Measurements from ENCODE around the gene KIFC1.
A peak's percentile ranks its signal among the peaks of the same experiment; 100 is the strongest.

Gene KIFC1

DNA sequence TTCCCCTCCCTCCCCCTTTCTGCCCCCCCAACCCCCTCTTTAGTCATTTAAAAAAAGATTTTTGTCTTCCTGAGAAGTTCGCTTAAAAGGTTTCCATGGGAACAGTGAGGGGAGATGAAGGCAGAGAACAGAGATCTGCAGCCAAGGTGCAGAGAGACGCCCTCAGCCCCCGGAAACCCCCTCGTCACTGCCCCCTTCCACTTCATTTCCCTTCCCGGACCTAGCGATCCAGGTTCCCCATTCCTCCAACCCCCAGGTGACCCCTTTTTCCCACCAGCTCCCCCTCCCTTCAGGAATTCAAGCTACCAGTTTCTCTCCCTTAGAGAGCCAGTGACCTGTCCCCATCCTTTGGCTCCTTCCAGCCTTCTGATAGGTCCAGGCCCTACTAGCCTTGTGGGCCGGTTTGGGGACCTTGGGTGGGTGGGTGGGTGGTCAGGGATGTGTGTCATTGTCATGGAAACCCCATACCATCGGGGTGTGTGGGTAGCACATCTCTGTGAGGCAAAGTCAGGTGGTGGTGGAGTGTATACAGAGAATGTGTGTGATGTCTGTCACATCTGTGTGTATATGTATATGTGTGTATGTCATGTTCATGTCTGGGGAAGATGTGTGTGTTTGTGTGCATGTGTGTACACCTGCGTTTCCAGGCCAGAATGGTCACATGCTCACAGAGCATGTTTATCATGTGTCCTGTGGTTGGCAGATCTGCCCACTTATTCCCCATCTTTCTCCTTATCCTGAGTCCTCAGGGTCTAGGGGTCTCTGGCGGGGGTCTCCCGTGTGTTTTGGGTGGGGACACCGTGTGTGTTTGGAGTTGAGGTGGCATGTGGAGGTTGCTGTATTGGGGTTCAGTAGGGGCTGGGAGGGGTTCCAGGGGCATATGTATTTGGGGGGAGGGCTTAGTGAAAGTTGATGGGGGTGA, 35.2 kb downstream of the KIFC1 start:
- DNase-seq (ENCODE audit: low read depth, low spot score) = no peak

- no peak for DNase-seq (ENCODE audit: low read depth, low spot score)
Observed at GRCh38 chr6:33427585-33428223, 36.1 kb downstream of the KIFC1 start.

DNA sequence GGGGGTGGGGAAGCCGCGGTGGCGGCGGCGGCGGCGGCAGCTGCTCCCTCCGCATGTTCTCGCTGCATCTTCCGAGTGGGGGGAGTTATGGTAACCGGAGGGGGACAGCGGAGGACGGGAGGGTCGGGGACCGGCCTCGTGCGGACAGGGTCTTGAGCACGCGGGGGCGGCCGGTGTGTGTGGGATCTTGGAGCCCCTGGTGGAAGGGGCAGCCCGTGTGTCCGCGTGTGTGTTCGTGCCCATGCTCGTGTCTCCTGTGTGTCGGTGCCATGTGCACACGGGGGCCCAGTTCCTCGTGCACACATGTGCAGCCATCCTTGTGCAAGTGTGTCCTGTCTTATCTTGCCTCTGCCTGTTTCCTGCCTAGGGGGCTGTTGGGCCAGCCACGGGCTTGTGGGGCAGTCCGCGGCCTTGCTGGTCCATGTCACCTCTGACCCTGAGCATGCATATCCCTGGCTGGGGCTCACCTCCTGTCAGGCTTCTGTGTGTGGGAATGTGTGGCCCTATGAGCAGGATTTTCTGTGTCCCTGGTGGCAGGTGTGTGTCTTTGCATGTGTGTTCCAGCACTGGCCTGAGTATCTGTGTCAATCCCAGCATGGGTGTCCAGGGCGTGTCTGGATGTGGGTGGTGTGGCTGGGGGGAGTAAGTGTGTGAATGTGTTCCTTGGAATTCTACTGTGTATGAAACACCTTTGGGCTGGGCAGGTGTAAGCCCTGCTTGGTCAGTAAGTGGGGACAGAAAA, 36.8 kb downstream of the KIFC1 start:
- no peak for DNase-seq (ENCODE audit: low read depth, low spot score)

DNA sequence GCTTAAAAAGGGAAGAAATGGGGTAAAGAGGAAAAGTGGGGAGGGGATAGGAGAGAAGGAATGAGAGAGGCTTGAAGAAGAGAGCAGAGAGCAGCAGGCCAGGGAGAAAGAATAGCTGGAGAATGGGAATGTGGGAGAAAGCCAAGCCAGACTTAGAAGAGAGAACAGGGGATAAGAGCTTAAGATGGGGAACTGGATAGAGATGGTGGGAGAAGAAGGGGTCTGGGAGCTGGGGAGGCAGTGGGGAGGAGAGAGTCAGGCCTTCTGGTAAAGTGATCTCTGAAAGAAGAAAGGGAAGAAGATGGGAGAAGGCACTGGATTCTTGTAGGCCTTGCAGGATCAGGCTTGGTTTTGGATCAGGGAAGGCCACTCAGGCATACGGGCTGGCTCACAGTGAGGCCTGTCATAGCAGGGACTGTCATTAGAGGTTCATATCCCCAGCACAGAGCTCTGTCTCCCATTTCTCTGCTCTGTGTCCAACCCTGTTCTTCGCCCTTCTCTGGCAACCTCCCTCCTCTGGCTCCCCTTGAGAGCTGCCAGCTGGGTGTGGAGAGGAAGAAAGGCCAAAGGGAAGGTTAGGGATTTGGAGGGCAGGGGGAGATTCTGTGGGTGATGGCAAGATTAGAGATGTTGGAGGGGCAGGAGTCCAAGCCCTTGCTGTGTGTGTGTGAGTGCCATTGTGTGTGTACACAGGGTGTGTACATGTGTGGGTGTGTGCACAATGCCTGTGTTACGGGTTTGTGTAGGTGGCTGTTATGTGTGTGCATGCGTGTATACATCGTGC, 37.5 kb downstream of the KIFC1 start:
- DNase-seq (ENCODE audit: low read depth, low spot score) = no peak

DNA sequence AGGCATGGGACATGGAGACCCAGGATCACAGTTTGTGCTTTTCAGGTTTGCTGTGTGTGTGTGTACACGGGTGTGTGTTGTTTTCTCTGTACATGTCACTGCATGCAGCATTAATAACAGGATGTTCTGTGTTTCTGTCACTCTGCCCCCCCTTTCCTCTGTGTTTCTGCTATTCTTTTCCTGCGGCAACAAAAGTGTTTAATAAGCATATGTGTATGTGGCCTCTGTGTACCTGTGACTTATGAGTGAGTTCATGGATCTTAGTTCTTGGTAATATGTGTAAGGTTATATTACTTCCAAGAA, 38.1 kb downstream of the KIFC1 start:
- DNase-seq (ENCODE audit: low read depth, low spot score) = no peak

DNA sequence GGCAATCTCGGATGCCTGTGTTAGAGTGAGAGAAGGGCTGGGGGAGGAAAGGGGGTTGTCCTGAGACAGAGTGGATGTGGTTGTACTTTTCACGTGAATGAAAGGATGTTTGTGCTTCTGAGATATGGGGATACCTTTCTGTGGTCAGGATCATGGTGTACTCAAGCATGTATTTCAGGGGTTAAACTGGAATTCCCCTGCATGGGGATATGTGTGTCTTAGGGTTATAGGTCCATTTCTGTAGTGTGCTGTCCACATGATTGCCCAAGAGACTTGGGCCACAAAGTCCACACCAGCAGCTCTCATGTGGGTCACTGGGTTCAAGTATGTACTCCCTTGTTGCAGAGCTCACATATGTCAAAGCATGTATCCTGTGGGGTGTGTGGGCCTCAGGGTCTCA, 38.7 kb downstream of the KIFC1 start:
- no peak for DNase-seq (ENCODE audit: low read depth, low spot score)

DNA sequence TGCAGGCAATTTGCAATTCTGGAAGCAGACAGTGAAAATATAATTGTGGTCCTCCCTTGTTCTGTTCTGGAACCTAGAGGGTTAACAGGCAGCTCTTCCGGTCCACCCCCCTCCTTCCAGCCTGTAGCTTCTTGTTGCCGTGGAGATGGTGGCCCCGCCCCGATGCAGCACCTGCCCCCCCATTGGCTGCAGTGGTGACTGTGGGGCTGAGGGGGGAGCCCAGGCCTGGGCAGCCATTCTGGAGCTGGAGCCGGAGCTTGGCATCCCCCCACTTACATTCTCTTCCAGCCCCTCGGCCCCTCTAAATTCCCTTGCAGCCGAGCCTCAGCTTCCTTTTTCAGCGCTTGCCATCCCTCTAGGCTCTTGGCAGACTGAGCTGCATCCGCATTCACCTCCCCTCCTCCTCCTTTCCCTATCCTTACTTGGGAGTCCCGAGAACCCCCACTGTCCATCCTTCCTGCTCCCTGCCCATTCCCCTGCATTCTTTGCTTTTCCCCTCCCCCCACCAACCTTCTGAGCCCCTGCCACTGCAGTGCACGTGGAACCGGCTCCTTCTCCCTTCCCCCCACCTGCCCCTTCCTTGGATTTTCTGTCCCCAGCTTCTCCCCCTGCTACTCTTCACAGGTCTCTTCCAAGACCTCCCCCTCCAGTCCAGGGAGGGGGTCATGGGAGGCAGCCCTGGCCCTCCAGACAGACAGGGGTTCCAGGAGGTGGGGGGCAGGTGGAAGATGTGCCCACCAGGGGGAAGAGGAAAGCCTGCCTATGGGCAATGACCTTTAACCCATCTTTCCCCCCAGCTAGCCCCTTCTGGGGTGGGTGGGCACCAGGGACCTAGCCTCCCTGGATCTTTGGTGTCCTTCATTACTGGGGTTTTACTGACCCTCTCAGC, 39.6 kb downstream of the KIFC1 start:
- DNase-seq (ENCODE audit: low read depth, low spot score) = peak; percentile 72

- DNase-seq (ENCODE audit: low read depth, low spot score) = no peak
Observed at GRCh38 chr6:33431880-33432541, 40.4 kb downstream of the KIFC1 start.

- DNase-seq (ENCODE audit: low read depth, low spot score) = no peak
Observed at GRCh38 chr6:33432546-33432945, 40.9 kb downstream of the KIFC1 start.

- DNase-seq (ENCODE audit: low read depth, low spot score) = no peak
Observed at GRCh38 chr6:33433001-33433543, 41.4 kb downstream of the KIFC1 start.

GRCh38 chr6:33433544-33434191, 42.0 kb downstream of the KIFC1 start:
- no peak for DNase-seq (ENCODE audit: low read depth, low spot score)

DNA sequence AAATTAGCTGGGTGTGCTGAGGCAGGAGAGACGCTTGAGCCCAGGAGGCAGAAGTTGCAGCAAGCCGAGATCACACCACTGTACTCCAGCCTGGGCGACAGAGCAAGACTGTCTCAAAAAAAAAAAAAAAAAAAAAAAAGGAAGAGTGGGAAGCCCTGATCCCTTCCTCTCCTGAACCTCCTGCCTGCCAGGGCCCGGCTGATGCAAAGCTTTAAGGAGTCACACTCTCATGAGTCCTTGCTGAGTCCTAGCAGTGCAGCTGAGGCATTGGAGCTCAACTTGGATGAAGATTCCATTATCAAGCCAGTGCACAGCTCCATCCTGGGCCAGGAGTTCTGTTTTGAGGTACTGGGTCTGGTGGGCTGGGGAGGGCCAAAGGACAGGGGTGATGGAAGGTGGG, 43.3 kb downstream of the KIFC1 start:
- DNase-seq (ENCODE audit: low read depth, low spot score) = no peak

DNA sequence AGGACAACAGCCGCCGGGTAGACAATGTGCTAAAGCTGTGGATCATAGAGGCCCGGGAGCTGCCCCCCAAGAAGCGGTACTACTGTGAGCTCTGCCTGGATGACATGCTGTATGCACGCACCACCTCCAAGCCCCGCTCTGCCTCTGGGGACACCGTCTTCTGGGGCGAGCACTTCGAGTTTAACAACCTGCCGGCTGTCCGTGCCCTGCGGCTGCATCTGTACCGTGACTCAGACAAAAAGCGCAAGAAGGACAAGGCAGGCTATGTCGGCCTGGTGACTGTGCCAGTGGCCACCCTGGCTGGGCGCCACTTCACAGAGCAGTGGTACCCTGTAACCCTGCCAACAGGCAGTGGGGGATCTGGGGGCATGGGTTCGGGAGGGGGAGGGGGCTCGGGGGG, 46.0 kb downstream of the KIFC1 start:
- no peak for DNase-seq (ENCODE audit: low read depth, low spot score)

DNA sequence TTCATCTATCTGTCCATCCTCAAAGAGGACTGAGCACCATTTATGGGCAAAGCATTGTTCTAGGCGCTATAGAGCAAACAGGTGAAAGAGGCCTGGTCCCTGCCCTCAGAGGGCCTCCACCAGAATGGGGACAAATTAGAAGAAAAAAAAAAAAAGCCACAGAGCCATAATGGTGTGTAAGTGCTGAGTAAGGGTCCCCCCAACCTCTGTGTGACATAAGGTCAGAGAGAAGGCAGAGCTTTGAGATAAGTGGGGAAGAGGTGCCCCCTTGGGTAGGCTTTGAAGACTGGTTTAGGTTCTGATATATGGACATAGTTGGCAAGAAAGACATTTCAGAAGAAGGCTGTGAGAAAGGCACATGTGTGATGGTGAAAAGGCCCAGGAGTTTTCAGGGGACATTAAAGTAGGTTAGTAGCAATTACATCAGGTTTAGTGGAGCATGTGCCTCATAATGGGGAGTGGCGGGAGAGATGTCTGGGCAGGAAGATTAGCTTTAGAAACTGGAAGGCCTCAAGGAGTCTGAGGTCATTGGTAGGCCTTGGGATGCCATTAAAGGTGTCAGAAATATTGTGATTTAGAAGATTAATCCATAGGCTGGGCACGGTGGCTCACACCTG, 47.5 kb downstream of the KIFC1 start:
- DNase-seq (ENCODE audit: low read depth, low spot score) = no peak

GRCh38 chr6:33439956-33440648, 48.5 kb downstream of the KIFC1 start:
- no peak for DNase-seq (ENCODE audit: low read depth, low spot score)

GRCh38 chr6:33440649-33441309, 49.2 kb downstream of the KIFC1 start:
- no peak for DNase-seq (ENCODE audit: low read depth, low spot score)

DNA sequence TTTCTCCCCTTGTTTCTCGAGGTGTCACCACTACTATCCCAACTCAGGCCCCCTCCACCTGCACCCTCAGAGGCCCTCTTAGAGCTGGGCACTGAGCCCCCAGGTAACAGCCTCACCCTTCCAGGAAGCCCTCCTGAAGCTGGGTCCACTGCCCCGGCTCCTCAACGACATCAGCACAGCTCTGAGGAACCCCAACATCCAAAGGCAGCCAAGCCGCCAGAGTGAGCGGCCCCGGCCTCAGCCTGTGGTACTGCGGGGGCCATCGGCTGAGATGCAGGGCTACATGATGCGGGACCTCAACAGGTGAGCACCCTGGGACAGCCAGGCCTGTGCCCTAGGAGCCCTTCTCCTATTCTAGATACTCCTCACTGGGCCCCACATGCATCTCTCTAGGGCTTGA, 49.8 kb downstream of the KIFC1 start:
- no peak for DNase-seq (ENCODE audit: low read depth, low spot score)

- no peak for DNase-seq (ENCODE audit: low read depth, low spot score)
Observed at GRCh38 chr6:33442283-33442682, 50.7 kb downstream of the KIFC1 start.

Measured in activated naive CD8-positive, alpha-beta T cell treated with anti-CD3 and anti-CD28 coated beads, Interleukin-2, amount 50 U/mL, for 16 hours (primary cell).